Liver (tissue), 3 donors: ENCODE results near the gene LDLRAD3.

Experiments
- CTCF ChIP-seq: fragments of 150-350 bp; IDR thresholded peaks from 2 replicates; pipeline ENCODE4 v1.5.1; 2017; ENCODE audit warnings: improper control_type of control experiment, low read depth, low read length; ENCODE audit not compliant: missing input control
- FOXA2 ChIP-seq: IDR thresholded peaks from 2 replicates; pipeline ENCODE4 v1.6.1; 2016; ENCODE audit warnings: antibody characterized with exemption
- GABPA ChIP-seq, 2 donors: IDR thresholded peaks in 1 of 2; conservative IDR thresholded peaks in 1 of 2; 2 replicates each; pipeline ENCODE4 v1.6.1; 2016; ENCODE audit warnings: antibody characterized with exemption in 2 of 2, mild to moderate bottlenecking in 1 of 2, moderate library complexity in 1 of 2
- HNF4G ChIP-seq: IDR thresholded peaks from 2 replicates; pipeline ENCODE4 v1.6.1; 2016; ENCODE audit warnings: antibody characterized with exemption
- JUND ChIP-seq, 2 donors: IDR thresholded peaks; 2 replicates each; pipeline ENCODE4 v1.6.1; 2016; ENCODE audit warnings: antibody characterized with exemption in 2 of 2
- MAX ChIP-seq: IDR thresholded peaks from 2 replicates; pipeline ENCODE4 v1.6.1; 2016; ENCODE audit warnings: antibody characterized with exemption
- RAD21 ChIP-seq, 2 donors: IDR thresholded peaks; 2 replicates each; pipeline ENCODE4 v1.6.1; 2016; ENCODE audit warnings: antibody characterized with exemption in 2 of 2, mild to moderate bottlenecking in 2 of 2
- RXRA ChIP-seq, 2 donors: IDR thresholded peaks; 2 replicates each; pipeline ENCODE4 v1.6.1; 2017 to 2018; ENCODE audit warnings: antibody characterized with exemption in 2 of 2, mild to moderate bottlenecking in 1 of 2
- SP1 ChIP-seq: IDR thresholded peaks from 2 replicates; pipeline ENCODE4 v1.6.1; 2018; ENCODE audit warnings: antibody characterized with exemption, mild to moderate bottlenecking
- TAF1 ChIP-seq: conservative IDR thresholded peaks from 2 replicates; pipeline ENCODE4 v1.6.1; 2016; ENCODE audit warnings: antibody characterized with exemption, mild to moderate bottlenecking
- YY1 ChIP-seq: IDR thresholded peaks from 2 replicates; pipeline ENCODE4 v1.6.1; 2016; ENCODE audit warnings: antibody characterized with exemption, mild to moderate bottlenecking
- ZBTB33 ChIP-seq: IDR thresholded peaks from 2 replicates; pipeline ENCODE4 v1.6.1; 2016; ENCODE audit warnings: antibody characterized with exemption
- TF ChIP-seq, protein P1 (sequence below): IDR thresholded peaks from 2 replicates; pipeline ENCODE4 v1.6.1; 2016; ENCODE audit warnings: antibody characterized with exemption, mild to moderate bottlenecking
- TF ChIP-seq, protein P2 (sequence below): IDR thresholded peaks from 2 replicates; pipeline ENCODE4 v1.6.1; 2016; ENCODE audit warnings: antibody characterized with exemption
- donor health status: healthy.
- donor health status: healthy.

DNA sequence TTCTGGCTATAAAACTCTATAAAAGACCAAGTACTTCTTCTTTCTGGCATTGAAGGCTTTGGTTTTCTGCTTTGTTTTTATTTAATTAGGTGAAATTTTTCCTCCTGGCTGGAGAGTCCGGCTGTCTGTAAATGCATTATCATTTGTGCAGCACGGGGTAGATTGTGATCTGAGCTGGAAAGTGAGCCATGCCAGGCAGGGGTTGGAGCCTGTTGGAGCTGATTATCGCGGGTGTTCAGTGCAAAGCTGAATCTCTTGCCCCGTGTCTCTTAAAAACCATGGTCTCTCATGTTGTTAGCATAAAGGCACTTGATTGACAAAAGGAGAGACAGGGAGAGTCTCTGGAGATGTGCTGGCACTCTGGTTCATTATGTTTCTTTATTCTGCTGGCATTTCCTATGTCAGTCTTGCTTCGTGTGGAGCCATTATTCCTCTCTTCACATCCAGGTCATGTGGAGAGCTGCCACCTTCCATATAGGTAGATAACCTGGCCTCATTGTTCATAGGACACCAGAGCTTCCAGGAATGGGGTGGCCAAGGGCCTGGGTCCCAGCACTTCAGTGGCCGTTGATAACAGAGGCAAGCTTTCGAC lies 75.2 kb downstream of the LDLRAD3 start:
- TF ChIP-seq TAF1, result no peak
- no peak for TF ChIP-seq CTCF
- TF ChIP-seq YY1, result no peak
- TF ChIP-seq SP1, result no peak
- TF ChIP-seq, protein P1, sequence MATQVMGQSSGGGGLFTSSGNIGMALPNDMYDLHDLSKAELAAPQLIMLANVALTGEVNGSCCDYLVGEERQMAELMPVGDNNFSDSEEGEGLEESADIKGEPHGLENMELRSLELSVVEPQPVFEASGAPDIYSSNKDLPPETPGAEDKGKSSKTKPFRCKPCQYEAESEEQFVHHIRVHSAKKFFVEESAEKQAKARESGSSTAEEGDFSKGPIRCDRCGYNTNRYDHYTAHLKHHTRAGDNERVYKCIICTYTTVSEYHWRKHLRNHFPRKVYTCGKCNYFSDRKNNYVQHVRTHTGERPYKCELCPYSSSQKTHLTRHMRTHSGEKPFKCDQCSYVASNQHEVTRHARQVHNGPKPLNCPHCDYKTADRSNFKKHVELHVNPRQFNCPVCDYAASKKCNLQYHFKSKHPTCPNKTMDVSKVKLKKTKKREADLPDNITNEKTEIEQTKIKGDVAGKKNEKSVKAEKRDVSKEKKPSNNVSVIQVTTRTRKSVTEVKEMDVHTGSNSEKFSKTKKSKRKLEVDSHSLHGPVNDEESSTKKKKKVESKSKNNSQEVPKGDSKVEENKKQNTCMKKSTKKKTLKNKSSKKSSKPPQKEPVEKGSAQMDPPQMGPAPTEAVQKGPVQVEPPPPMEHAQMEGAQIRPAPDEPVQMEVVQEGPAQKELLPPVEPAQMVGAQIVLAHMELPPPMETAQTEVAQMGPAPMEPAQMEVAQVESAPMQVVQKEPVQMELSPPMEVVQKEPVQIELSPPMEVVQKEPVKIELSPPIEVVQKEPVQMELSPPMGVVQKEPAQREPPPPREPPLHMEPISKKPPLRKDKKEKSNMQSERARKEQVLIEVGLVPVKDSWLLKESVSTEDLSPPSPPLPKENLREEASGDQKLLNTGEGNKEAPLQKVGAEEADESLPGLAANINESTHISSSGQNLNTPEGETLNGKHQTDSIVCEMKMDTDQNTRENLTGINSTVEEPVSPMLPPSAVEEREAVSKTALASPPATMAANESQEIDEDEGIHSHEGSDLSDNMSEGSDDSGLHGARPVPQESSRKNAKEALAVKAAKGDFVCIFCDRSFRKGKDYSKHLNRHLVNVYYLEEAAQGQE, result no peak
- TF ChIP-seq JUND (IDR thresholded peaks at IDR 0.05), result no peak
- no peak for TF ChIP-seq RAD21 (IDR thresholded peaks at IDR 0.05)
- TF ChIP-seq MAX, result no peak
- no peak for TF ChIP-seq RXRA (IDR thresholded peaks at IDR 0.05)
- TF ChIP-seq FOXA2, result no peak
- no peak for TF ChIP-seq GABPA (IDR thresholded peaks at IDR 0.05 in 1 of 2, conservative IDR thresholded peaks at IDR 0.05 in 1 of 2)
- no peak for TF ChIP-seq ZBTB33
- TF ChIP-seq, protein P2, sequence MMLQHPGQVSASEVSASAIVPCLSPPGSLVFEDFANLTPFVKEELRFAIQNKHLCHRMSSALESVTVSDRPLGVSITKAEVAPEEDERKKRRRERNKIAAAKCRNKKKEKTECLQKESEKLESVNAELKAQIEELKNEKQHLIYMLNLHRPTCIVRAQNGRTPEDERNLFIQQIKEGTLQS, result no peak
- TF ChIP-seq HNF4G, result no peak
